Testis (tissue), 3 donors: ENCODE results near the gene CT47C1. TPM values are rescaled to one million over a fixed set of nuclear protein-coding genes. Genes with fewer than 3 reads are reported as not detected.
A peak's percentile ranks its signal among the peaks of the same experiment; 100 is the strongest.

Source experiments
- DNase-seq: peaks from one replicate; pipeline ENCODE4 v3.0.0-alpha.2; 2019
- H3K27ac ChIP-seq, 2 donors: fragments of 200-600 bp; sonication (generic); one replicate each; pipeline ENCODE4 v1.5.1; 2019
- H3K27me3 ChIP-seq: fragments of 200-600 bp; sonication (generic); one replicate; pipeline ENCODE4 v1.5.1; 2019
- H3K36me3 ChIP-seq: fragments of 200-600 bp; sonication (generic); one replicate; pipeline ENCODE4 v1.5.1; 2017; ENCODE audit warnings: low read depth; ENCODE audit errors: missing control alignments
- H3K4me1 ChIP-seq: fragments of 200-600 bp; sonication (generic); one replicate; pipeline ENCODE4 v1.5.1; 2019
- H3K4me3 ChIP-seq, 2 donors: fragments of 200-600 bp; sonication (generic); one replicate each; pipeline ENCODE4 v1.5.1; 2017 to 2019
- H3K9me3 ChIP-seq: fragments of 200-600 bp; sonication (generic); one replicate; pipeline ENCODE4 v1.5.1; 2017
- POLR2A ChIP-seq: fragments of 450-650 bp; IDR thresholded peaks from one replicate; pipeline ENCODE4 v1.6.1; 2017; ENCODE audit warnings: antibody characterized with exemption, mild to moderate bottlenecking, moderate library complexity
- WGBS, 2 donors: methylation state at CpG; one replicate each; pipeline ENCODE4 v1.1.5; 2018; 5-methylcytosine and 5-hydroxymethylcytosine counted together
- intact Hi-C: fragments of 100-400 bp; cut with DNase I; formaldehyde crosslinking; loops from one replicate; pipeline ENCODE4 v1.15.1; 2023; ENCODE audit warnings: low total_unique reads
- polyA plus RNA-seq: library from polyadenylated mRNA; stranded (reverse); fragments of 350-450 nt; fragmentation: Illumina TruSeq; extraction: RNeasy Lipid Tissue Mini Kit (QIAGEN cat#74804); gene quantifications from one replicate; pipeline ENCODE4 v1.2.3, GENCODE V29; 2014; ENCODE audit warnings: low read depth, low replicate concordance; ENCODE audit not compliant: insufficient read depth
- total RNA-seq, 2 donors: library from RNA; depleted of rRNA; stranded (reverse); fragments of >200 nt; gene quantifications; one replicate each; pipeline ENCODE4 v1.2.3, GENCODE V29; 2016
- TF ChIP-seq, protein P1 (sequence below), 3 experiments: fragments of 450-650 bp in 2 of 3; fragments of 200-600 bp in 1 of 3; sonication (generic) in 1 of 3; IDR thresholded peaks; one replicate each; pipeline ENCODE4 v1.5.1; 2016 to 2019; ENCODE audit warnings: antibody characterized with exemption in 3 of 3, mild to moderate bottlenecking in 2 of 3, moderate library complexity in 1 of 3

Gene CT47C1
- total and polyA plus RNA-seq, 3 donors from 2014 or later, result 3.8 to 13.4 (median 4.2) TPM

- Histone ChIP-seq H3K27me3 (no peaks in the 10 kb centered on the region), H3K36me3 (no peaks in the 10 kb centered on the region), H3K9me3 (no peaks in the 10 kb centered on the region), H3K27ac (no peak overlapping the region), H3K4me3 (no peak overlapping the region), H3K4me1 (no peaks in the 10 kb centered on the region)
- no peak for TF ChIP-seq POLR2A
- TF ChIP-seq, protein P1, sequence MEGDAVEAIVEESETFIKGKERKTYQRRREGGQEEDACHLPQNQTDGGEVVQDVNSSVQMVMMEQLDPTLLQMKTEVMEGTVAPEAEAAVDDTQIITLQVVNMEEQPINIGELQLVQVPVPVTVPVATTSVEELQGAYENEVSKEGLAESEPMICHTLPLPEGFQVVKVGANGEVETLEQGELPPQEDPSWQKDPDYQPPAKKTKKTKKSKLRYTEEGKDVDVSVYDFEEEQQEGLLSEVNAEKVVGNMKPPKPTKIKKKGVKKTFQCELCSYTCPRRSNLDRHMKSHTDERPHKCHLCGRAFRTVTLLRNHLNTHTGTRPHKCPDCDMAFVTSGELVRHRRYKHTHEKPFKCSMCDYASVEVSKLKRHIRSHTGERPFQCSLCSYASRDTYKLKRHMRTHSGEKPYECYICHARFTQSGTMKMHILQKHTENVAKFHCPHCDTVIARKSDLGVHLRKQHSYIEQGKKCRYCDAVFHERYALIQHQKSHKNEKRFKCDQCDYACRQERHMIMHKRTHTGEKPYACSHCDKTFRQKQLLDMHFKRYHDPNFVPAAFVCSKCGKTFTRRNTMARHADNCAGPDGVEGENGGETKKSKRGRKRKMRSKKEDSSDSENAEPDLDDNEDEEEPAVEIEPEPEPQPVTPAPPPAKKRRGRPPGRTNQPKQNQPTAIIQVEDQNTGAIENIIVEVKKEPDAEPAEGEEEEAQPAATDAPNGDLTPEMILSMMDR (IDR thresholded peaks at IDR 0.05), result no peak
- intact Hi-C loops, result loop anchor here (5.0 kb wide), 1 partner anchor 64 kb away; no protein-coding TSS in a partner anchor
- DNase-seq, result no peak
- WGBS, 2 donors, result 71 to 92% methylated on average over 2 of the region's 2 CpGs
Measured at GRCh38 chrX:119071381-119071780, 1.4 kb upstream of the CT47C1 start.

GRCh38 chrX:119073200-119073905 is 560 bp downstream of the CT47C1 start:
- Histone ChIP-seq H3K4me3 (peak overlapping the region in 1 of 2 donors; percentile 23), H3K27ac (no peak overlapping the region), H3K9me3 (no peaks in the 10 kb centered on the region), H3K27me3 (no peaks in the 10 kb centered on the region), H3K4me1 (no peaks in the 10 kb centered on the region), H3K36me3 (no peaks in the 10 kb centered on the region)
- intact Hi-C loops, result loop anchor here (5.0 kb wide), 1 partner anchor 66 kb away; no protein-coding TSS in a partner anchor
- TF ChIP-seq, protein P1 (IDR thresholded peaks at IDR 0.05), result no peak
- TF ChIP-seq POLR2A, result no peak
- 57 to 90% methylated on average over 31 to 39 of the region's 43 CpGs for WGBS, 2 donors
- no peak for DNase-seq

DNA sequence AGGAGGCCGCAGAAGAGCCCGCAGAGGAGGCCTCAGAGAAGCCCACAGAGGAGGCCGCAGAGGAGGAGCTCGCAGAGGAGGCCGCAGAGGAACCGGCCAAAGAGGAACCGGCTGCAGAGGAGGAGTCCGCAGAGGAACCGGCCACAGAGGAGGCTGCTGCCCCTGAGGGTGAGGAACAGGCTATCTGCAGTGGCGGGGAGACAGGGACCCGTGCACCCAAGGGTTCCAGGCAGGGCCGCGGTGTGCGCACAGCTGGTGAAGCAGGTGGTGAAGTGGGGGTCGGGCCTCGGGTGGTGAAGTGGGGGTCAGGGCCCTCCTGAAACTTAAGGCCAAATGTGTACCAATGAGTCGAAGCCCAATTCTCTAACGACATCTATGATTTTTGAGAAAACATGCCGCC is 1.1 kb downstream of the CT47C1 start:
- intact Hi-C loops, result loop anchor here (5.0 kb wide), 1 partner anchor 67 kb away; no protein-coding TSS in a partner anchor
- no peak for DNase-seq

DNA sequence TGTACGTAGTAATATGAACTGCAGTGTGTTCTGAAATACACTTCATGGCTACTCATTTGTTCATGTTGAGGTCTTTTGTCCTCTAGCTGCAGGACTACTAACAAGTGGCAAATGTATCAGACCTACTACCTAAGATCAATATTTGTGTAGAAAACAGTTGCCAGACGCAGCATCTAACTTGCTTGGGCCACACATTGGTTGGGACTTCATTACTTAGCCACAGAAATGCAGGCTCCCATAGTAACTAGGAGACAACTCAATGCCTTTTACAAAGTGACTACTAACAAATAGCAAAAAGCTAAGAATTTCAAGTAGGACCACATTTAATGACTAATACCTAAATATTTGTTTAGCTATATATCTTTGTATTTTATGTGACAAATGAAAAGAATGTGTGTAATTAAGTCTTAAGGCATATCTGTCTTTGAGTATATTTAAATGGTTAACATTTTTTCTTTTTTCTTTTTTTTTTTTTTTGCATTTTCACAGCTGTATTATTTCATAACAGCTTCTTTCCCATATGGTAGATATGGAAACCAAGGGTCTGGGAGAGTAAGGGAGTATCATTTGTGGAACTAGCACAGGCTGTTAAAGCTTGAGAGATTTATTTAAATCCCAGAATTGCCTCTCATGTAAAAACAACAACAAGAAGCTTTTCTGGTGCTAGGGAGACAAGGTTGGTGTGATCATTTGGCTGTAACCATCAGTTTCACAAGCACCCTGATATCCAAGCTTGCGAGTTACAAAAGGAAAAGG is 2.7 kb downstream of the CT47C1 start:
- DNase-seq, result no peak
- H3K4me1 ChIP-seq, result no peaks in the 10 kb centered on the region
- intact Hi-C loops, result no loop called here
- no peak overlapping the region for H3K27ac ChIP-seq
- H3K9me3 ChIP-seq, result no peaks in the 10 kb centered on the region
- 84 to 94% methylated on average over 3 of the region's 3 CpGs for WGBS, 2 donors
- TF ChIP-seq, protein P1 (IDR thresholded peaks at IDR 0.05), result no peak
- TF ChIP-seq POLR2A, result no peak
- H3K27me3 ChIP-seq, result no peaks in the 10 kb centered on the region
- no peak overlapping the region for H3K4me3 ChIP-seq
- H3K36me3 ChIP-seq, result no peaks in the 10 kb centered on the region

More for the DNA sequence above, 1.1 kb downstream of the CT47C1 start:
- TF ChIP-seq, protein P1 (IDR thresholded peaks at IDR 0.05), result no peak
- no peak for TF ChIP-seq POLR2A
- H3K4me3 ChIP-seq, result no peak overlapping the region
- no peaks in the 10 kb centered on the region for H3K36me3 ChIP-seq
- no peaks in the 10 kb centered on the region for H3K27me3 ChIP-seq
- H3K27ac ChIP-seq, result no peak overlapping the region
- 82 to 84% methylated on average over 5 to 7 of the region's 19 CpGs for WGBS, 2 donors
- H3K4me1 ChIP-seq, result no peaks in the 10 kb centered on the region
- no peaks in the 10 kb centered on the region for H3K9me3 ChIP-seq
